Measurements from ENCODE around the gene PCCA.

- TF ChIP-seq POLR2A (IDR thresholded peaks at IDR 0.05; ENCODE audit: low read length) (no peak), GATA1 (IDR thresholded peaks at IDR 0.05; ENCODE audit: low read depth, low read length) (no peak)
Observed at GRCh38 chr13:100097821-100098220, 8.9 kb downstream of the PCCA start.

Data from erythroblast (primary cell).